ENCODE data around the gene COLEC11.

COLEC11 gene

GRCh38 chr2:3595985-3596384 is 1.1 kb downstream of the COLEC11 start:
- H3K4me3 ChIP-seq (ENCODE audit: low read depth, low read length), result no peak overlapping the region
- DNase-seq (ENCODE audit: low read depth), result peak; percentile 69
- no peak for TF ChIP-seq CTCF (IDR thresholded peaks at IDR 0.05; ENCODE audit: insufficient read depth, low read depth, low read length, missing control alignments)

DNA sequence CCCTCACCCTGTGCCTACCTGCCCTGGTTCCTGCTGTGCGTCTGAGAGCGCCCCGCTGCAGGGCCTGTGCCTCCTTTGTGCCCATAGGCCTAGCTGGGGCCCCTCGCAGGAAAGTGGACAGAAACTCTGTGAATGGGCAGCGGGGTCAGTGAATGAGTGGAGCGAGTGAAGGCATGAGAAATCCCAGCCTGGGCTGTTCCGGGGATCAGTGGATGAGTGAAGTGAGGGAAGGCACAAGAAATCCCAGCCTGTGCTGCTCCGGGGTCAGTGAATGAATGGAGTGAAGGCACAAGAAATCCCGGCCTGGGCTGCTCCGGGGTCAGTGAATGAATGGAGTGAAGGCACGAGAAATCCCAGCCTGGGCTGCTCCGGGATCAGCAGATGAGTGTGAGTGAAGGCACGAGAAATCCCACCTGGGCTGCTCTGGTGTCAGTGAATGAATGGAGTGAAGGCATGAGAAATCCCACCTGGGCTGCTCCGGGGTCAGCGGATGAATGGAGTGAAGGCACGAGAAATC is 2.0 kb downstream of the COLEC11 start:
- no peak for TF ChIP-seq CTCF (IDR thresholded peaks at IDR 0.05; ENCODE audit: insufficient read depth, low read depth, low read length, missing control alignments)
- H3K4me3 ChIP-seq (ENCODE audit: low read depth, low read length), result no peak overlapping the region
- DNase-seq (ENCODE audit: low read depth), result no peak

- TF ChIP-seq CTCF (IDR thresholded peaks at IDR 0.05; ENCODE audit: insufficient read depth, low read depth, low read length, missing control alignments), result no peak
- DNase-seq (ENCODE audit: low read depth), result peak; percentile 48
- no peak overlapping the region for H3K4me3 ChIP-seq (ENCODE audit: low read depth, low read length)
Observed at GRCh38 chr2:3597567-3597966, 2.7 kb downstream of the COLEC11 start.

GRCh38 chr2:3598197-3598910 is 3.4 kb downstream of the COLEC11 start:
- no peak for TF ChIP-seq CTCF (IDR thresholded peaks at IDR 0.05; ENCODE audit: insufficient read depth, low read depth, low read length, missing control alignments)
- DNase-seq (ENCODE audit: low read depth), result no peak
- H3K4me3 ChIP-seq (ENCODE audit: low read depth, low read length), result no peak overlapping the region

GRCh38 chr2:3598912-3599854 is 4.3 kb downstream of the COLEC11 start:
- no peak overlapping the region for H3K4me3 ChIP-seq (ENCODE audit: low read depth, low read length)
- no peak for DNase-seq (ENCODE audit: low read depth)
- no peak for TF ChIP-seq CTCF (IDR thresholded peaks at IDR 0.05; ENCODE audit: insufficient read depth, low read depth, low read length, missing control alignments)

DNA sequence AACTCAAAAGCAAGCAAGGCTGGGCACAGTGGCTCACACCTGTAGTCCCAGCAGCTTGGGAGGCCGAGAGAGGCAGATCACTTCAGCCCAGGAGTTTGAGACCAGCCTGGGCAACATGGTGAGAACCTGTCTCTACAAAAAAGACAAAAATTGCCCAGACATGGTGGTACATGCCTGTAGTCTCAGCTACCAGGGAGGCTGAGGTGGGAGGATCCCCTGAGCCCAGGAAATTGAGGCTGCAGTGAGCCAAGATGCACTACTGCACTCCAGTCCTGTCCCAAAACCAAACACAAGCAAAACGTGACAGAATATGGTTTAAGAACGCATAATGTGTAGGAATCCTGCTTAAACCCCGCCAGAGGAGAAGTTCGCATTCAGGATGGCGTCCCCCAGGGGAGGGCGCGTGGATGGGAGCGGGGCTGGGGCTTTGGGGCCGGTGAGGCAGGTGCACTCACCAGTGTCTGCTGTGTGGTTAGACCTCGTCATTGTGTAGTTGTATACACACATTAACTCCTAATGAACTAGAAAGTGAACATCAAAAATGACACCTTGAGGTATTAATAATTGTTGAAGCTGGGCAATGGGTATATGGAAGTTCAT is 5.4 kb downstream of the COLEC11 start:
- DNase-seq (ENCODE audit: low read depth), result no peak
- TF ChIP-seq CTCF (IDR thresholded peaks at IDR 0.05; ENCODE audit: insufficient read depth, low read depth, low read length, missing control alignments), result no peak
- H3K4me3 ChIP-seq (ENCODE audit: low read depth, low read length), result no peak overlapping the region

Measured in GM12865 (cell line).